GM12892 (cell line): ENCODE measurements around the gene HOGA1.
"Not testable (repeated sequence)": the region's sequence is repeated elsewhere in the genome, so short reads cannot be mapped to it uniquely, and the experiment has no call there.

ENCODE experiments used
- DNase-seq: peaks from one replicate; pipeline ENCODE4 v3.0.0; 2011; ENCODE audit not compliant: insufficient read length
- FAIRE-seq: peaks from 2 replicates; lab custom pipeline; 2011; peaks lifted over from hg19 to GRCh38; lab: Jason Lieb, UNC
- POLR2A ChIP-seq: IDR thresholded peaks from 2 replicates; pipeline ENCODE4 v1.6.1; 2011; ENCODE audit warnings: low read depth, low read length, control low read depth
- POLR2AphosphoS5 ChIP-seq: IDR thresholded peaks from 2 replicates; pipeline ENCODE4 v1.6.1; 2011; ENCODE audit warnings: low read depth, low read length, control low read depth
- TAF1 ChIP-seq: IDR thresholded peaks from 2 replicates; pipeline ENCODE4 v1.6.1; 2011; ENCODE audit warnings: low read depth, mild to moderate bottlenecking, control low read depth, low read length, borderline replicate concordance

HOGA1 gene

DNA sequence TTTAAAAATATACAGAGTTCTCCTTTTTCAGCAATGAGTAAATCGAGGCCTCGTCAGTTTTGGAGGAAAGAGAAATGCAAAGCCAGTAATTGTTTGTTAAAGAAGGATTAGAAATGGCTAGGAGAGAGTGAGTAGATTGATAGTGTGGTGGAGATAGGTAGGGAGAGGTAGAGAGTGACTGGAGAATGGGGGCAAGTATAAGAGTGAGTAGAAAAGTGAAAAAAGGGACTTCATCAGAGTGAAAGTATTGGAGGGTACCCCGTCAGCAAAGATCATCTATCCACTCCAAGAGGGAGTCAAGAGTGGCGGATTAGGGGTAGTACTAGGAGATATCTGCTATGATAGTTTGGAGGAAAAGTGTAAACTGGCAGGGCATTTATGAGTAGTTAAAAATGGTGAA lies 20.9 kb upstream of the HOGA1 start:
- FAIRE-seq (no peak), DNase-seq (no peak)
- TF ChIP-seq TAF1 = no peak
- no peak for TF ChIP-seq POLR2A
- no peak for TF ChIP-seq POLR2AphosphoS5

DNA sequence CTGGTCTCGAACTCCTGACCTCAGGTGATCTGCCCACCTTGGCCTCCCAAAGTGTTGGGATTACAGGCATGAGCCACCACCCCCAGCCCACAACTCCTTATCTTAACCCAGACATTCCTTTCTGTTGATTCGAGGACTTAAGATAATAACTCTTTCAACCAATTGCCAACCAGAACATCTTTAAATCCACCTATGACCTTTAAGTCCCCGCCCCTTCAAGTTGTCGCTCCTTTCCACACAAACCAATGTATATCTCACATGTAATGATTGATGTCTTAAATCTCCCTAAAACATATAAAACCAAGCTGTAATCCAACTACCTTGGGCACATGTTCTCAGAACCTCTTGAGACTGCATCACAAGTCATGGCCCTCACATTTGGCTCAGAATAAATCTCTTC lies 19.4 kb upstream of the HOGA1 start:
- FAIRE-seq (no peak), DNase-seq (no peak)

DNA sequence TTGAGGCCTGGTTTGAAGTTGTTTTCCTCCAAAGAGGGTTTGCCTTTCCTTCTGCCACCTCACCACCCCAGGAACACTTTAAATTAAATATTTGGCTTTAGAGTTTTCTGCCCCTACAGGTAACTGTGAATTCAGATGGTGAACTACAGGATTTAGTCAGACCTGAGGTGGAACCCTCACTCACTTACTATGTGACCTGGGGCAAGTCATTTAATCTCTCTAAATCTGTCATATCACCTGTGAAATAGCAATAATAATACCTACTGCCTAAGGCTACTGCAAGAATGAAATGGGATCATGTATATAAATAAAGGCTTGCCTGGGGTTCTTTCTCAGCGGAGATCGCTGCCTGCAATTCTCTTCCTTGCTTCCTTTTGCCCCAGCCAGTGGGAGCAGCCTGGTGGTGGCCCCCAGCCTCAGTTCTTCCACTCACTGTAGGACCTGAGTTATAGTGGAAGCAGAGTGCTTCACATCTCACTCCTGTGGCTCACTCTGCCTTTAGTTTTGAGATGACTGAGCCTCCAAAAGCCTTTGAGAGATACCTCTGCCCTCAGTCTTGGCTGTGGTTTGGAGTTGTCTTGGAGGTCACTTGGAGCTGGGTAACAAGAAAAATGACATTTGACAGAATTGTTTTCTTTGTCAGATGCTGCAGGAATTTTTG lies 17.7 kb upstream of the HOGA1 start:
- TF ChIP-seq POLR2A (no peak), POLR2AphosphoS5 (no peak), TAF1 (no peak)
- no peak for FAIRE-seq
- no peak for DNase-seq

More for the DNA sequence above, 19.4 kb upstream of the HOGA1 start:
- no peak for TF ChIP-seq POLR2A
- no peak for TF ChIP-seq TAF1
- TF ChIP-seq POLR2AphosphoS5 = no peak

DNA sequence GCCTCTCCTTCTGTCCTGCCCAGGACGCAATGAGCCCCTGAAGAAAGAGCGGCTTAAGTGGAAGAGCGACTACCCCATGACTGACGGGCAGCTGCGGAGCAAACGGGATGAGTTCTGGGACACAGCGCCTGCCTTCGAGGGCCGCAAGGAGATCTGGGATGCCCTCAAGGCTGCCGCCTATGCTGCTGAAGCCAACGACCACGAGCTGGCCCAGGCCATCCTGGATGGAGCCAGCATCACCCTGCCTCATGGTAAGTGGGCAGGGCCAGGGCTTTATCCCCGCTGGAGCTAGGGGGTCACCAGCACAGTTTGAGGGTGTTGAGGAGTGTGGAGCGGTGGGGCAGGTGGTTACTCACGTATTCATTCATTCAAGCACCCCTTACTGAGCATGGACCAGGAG lies 16.3 kb upstream of the HOGA1 start:
- FAIRE-seq = no peak
- TF ChIP-seq POLR2AphosphoS5 = no peak
- TF ChIP-seq POLR2A = no peak
- no peak for TF ChIP-seq TAF1
- DNase-seq = no peak

- no peak for DNase-seq
- TF ChIP-seq POLR2A (no peak), TAF1 (no peak), POLR2AphosphoS5 (no peak)
- FAIRE-seq = no peak
Observed at GRCh38 chr10:97570146-97570788, 13.9 kb upstream of the HOGA1 start.

- FAIRE-seq = no peak
- DNase-seq = no peak
Observed at GRCh38 chr10:97570789-97571471, 13.3 kb upstream of the HOGA1 start.

GRCh38 chr10:97571622-97572021 lies 12.6 kb upstream of the HOGA1 start:
- TF ChIP-seq TAF1 (no peak), POLR2AphosphoS5 (no peak)
- no peak for FAIRE-seq
- DNase-seq = no peak

More at GRCh38 chr10:97570789-97571471, 13.3 kb upstream of the HOGA1 start:
- TF ChIP-seq TAF1 (no peak), POLR2AphosphoS5 (no peak)

DNA sequence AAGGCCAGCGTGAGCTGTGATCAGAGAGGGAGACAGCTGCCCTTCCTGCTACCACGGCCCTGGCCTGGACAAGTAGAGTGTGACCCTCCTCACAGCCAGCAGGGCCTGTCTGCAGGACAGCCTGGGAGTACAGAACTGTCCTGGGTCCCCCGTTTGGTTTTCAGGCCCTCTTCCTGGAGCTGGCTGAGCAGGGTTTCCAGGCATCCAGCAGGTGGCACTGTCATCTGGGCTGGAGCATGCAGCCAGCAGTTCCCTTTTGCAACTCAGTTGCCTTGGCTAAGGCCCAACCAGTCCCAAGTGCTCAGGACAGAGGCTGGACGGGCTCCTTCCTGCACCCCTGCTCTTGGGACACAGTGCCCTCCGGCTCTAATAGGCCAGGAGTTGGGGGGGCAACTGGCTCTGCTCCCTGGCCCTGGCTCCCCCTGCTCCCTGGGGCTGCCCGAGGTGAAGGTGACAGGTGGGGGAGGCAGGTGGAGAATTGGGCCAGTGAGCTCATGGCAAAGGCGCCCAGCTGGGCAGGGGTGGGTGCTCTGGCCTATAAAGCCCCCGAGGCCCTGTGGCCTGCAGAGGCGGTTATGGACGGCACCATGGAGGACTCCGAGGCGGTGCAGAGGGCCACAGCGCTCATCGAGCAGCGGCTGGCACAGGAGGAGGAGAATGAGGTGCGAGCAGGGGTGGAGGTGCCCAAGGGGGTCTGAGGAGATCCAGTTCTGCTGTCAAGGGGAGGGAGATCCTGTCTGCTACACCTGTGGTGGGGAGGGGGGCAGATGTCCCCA lies 11.8 kb upstream of the HOGA1 start, which contains the start of gene ANKRD2:
Gene ANKRD2 (plus strand): TSS at position 566 of the 776 bp plus-strand sequence. CDS start 10 bp downstream, at position 576.
- TF ChIP-seq POLR2AphosphoS5 (no peak), POLR2A (no peak), TAF1 (no peak)
- DNase-seq (peak; percentile 77), FAIRE-seq (peak; percentile 94)

DNA sequence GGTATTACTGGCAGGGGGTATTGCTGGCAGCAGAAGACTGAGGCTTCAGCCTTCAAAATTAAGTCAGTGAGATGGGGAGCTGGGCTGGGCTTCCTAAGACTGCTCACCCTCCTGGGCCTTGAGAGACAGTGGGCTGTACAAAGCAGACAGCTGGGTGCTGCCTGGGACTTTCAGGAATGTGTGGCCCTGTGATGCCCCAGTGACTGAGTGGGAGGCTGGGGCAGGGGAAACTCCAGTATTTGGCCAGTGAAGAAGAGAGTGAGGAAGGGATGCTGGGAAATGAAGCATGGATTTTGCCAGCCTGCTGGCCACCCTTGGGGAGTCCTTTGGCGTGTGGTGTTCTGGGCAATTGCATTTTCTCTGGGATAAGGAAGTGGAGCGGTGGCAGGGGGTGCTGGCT lies 11.2 kb upstream of the HOGA1 start:
- TF ChIP-seq POLR2A (no peak), TAF1 (no peak), POLR2AphosphoS5 (no peak)
- FAIRE-seq = no peak
- DNase-seq = no peak

DNA sequence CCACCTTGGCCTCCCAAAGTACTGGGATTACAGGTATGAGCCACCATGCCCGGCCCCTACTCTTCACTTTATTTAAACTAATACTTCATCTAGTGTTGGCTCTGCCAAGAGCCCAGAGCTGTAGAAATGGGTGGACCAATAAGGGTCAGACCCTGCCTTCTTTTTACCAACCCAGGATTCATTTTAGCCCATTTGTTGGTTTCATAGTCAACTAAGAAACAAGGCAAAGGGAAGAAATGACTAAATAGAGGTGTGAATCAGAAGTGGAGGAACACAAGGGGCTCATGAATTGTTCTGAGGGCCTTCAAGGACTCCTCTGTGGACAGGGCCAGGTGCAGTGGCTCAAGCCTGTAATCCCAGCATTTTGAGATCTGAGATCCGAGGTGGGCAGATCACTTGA lies 10.5 kb upstream of the HOGA1 start:
- no peak for TF ChIP-seq POLR2AphosphoS5
- no peak for TF ChIP-seq POLR2A
- no peak for TF ChIP-seq TAF1
- FAIRE-seq (no peak), DNase-seq (no peak)

GRCh38 chr10:97574374-97575126 lies 9.6 kb upstream of the HOGA1 start:
- no peak for DNase-seq
- FAIRE-seq = no peak
- no peak for TF ChIP-seq TAF1

GRCh38 chr10:97575127-97575668 lies 9.0 kb upstream of the HOGA1 start:
- FAIRE-seq (no peak), DNase-seq (no peak)
- TF ChIP-seq POLR2AphosphoS5 (no peak), POLR2A (no peak), TAF1 (no peak)

GRCh38 chr10:97576487-97576886 lies 7.7 kb upstream of the HOGA1 start:
- not testable (repeated sequence) for FAIRE-seq, DNase-seq
